ENCODE measurements around the gene ACP1. TPM values are rescaled to one million over a fixed set of nuclear protein-coding genes. Genes with fewer than 3 reads are reported as not detected.

The ACP1 gene
- total RNA-seq, 1 experiment from 2014 or later = 90.9 TPM

GRCh38 chr2:228115-228514 is 36.6 kb upstream of the ACP1 start:
- no peaks in the 10 kb centered on the region for H3K27me3 ChIP-seq (ENCODE audit: control insufficient read depth, insufficient read depth, low read length)
- H3K36me3 ChIP-seq (ENCODE audit: control insufficient read depth, insufficient read depth, low read length) = no peaks in the 10 kb centered on the region
- no peak overlapping the region for H3K4me3 ChIP-seq (ENCODE audit: low read depth in 2 of 2, low read length in 2 of 2)
- DNase-seq (ENCODE audit: low read depth, low spot score) (no peak), ATAC-seq (no peak)
- ChIA-PET POLR2A (no interaction called here), CTCF (no interaction called here)
- in situ Hi-C loops (cut with HindIII; ENCODE audit: low pct_unique_long_range_greater_than_20kb, low sequenced_read_pairs) = no loop called here
- intact Hi-C loops (cut with micrococcal nuclease; ENCODE audit: unreplicated experiment) = no loop called here
- H3K27ac ChIP-seq (ENCODE audit: low read length) = no peak overlapping the region
- H3K4me1 ChIP-seq (ENCODE audit: control insufficient read depth, insufficient read depth, low read length) = no peaks in the 10 kb centered on the region
- no TSS peak for BruUV-seq (replicated peaks)
- no peaks in the 10 kb centered on the region for H3K9me3 ChIP-seq (ENCODE audit: control insufficient read depth, insufficient read depth, low read depth, low read length)
- no peak for TF ChIP-seq POLR2AphosphoS5 (IDR thresholded peaks at IDR 0.05; ENCODE audit: low read depth, low read length)
- TF ChIP-seq SIN3A (IDR thresholded peaks at IDR 0.05; ENCODE audit: borderline replicate concordance, insufficient read depth, low read depth, low read length) = no peak
- TF ChIP-seq CTCF (IDR thresholded peaks at IDR 0.05) = no peak
- TF ChIP-seq TCF7L2 (IDR thresholded peaks at IDR 0.05; ENCODE audit: low read depth, low read length) = no peak
- TF ChIP-seq REST (IDR thresholded peaks at IDR 0.05; ENCODE audit: insufficient read depth in 1 of 2, low read depth in 2 of 2, low read length in 1 of 2) = no peak

- Histone ChIP-seq H3K9me3 (ENCODE audit: control insufficient read depth, insufficient read depth, low read depth, low read length) (no peaks in the 10 kb centered on the region), H3K27me3 (ENCODE audit: control insufficient read depth, insufficient read depth, low read length) (no peaks in the 10 kb centered on the region), H3K4me3 (ENCODE audit: low read depth in 2 of 2, low read length in 2 of 2) (no peak overlapping the region), H3K36me3 (ENCODE audit: control insufficient read depth, insufficient read depth, low read length) (no peaks in the 10 kb centered on the region), H3K4me1 (ENCODE audit: control insufficient read depth, insufficient read depth, low read length) (no peaks in the 10 kb centered on the region), H3K27ac (ENCODE audit: low read length) (no peak overlapping the region)
- ChIA-PET CTCF (no interaction called here), POLR2A (no interaction called here)
- DNase-seq (ENCODE audit: low read depth, low spot score) (no peak), ATAC-seq (no peak)
- in situ Hi-C loops (cut with HindIII; ENCODE audit: low pct_unique_long_range_greater_than_20kb, low sequenced_read_pairs) (no loop called here), intact Hi-C loops (cut with micrococcal nuclease; ENCODE audit: unreplicated experiment) (no loop called here)
- TF ChIP-seq TCF7L2 (IDR thresholded peaks at IDR 0.05; ENCODE audit: low read depth, low read length) = no peak
- BruUV-seq (replicated peaks) = no TSS peak
These were observed 36.0 kb upstream of the ACP1 start for GRCh38 chr2:228518-229278.

GRCh38 chr2:231521-232185 is 33.1 kb upstream of the ACP1 start:
- Histone ChIP-seq H3K27ac (ENCODE audit: low read length) (no peak overlapping the region), H3K9me3 (ENCODE audit: control insufficient read depth, insufficient read depth, low read depth, low read length) (no peaks in the 10 kb centered on the region), H3K36me3 (ENCODE audit: control insufficient read depth, insufficient read depth, low read length) (no peaks in the 10 kb centered on the region), H3K4me3 (ENCODE audit: low read depth in 2 of 2, low read length in 2 of 2) (no peak overlapping the region), H3K27me3 (ENCODE audit: control insufficient read depth, insufficient read depth, low read length) (no peaks in the 10 kb centered on the region), H3K4me1 (ENCODE audit: control insufficient read depth, insufficient read depth, low read length) (no peaks in the 10 kb centered on the region)
- BruUV-seq (replicated peaks) = no TSS peak
- in situ Hi-C loops (cut with HindIII; ENCODE audit: low pct_unique_long_range_greater_than_20kb, low sequenced_read_pairs) = no loop called here
- no peak for ATAC-seq
- POLR2A ChIA-PET = no interaction called here
- DNase-seq (ENCODE audit: low read depth, low spot score) = no peak
- intact Hi-C loops (cut with micrococcal nuclease; ENCODE audit: unreplicated experiment) = no loop called here
- CTCF ChIA-PET = no interaction called here
- TF ChIP-seq REST (IDR thresholded peaks at IDR 0.05; ENCODE audit: insufficient read depth in 1 of 2, low read depth in 2 of 2, low read length in 1 of 2) (no peak), CTCF (IDR thresholded peaks at IDR 0.05) (no peak), SIN3A (IDR thresholded peaks at IDR 0.05; ENCODE audit: borderline replicate concordance, insufficient read depth, low read depth, low read length) (no peak), POLR2AphosphoS5 (IDR thresholded peaks at IDR 0.05; ENCODE audit: low read depth, low read length) (no peak), TCF7L2 (IDR thresholded peaks at IDR 0.05; ENCODE audit: low read depth, low read length) (no peak)

Data from Panc1 (cell line).